CD4-positive, alpha-beta T cell treated with Interleukin-2 at 100 ng/mL for 4 hours (primary cell): ENCODE data around the gene HES3.

Source experiments
- DNase-seq: peaks from one replicate; pipeline ENCODE4 v3.0.0-alpha.2; 2020; ENCODE audit warnings: low spot score

The HES3 gene

DNA sequence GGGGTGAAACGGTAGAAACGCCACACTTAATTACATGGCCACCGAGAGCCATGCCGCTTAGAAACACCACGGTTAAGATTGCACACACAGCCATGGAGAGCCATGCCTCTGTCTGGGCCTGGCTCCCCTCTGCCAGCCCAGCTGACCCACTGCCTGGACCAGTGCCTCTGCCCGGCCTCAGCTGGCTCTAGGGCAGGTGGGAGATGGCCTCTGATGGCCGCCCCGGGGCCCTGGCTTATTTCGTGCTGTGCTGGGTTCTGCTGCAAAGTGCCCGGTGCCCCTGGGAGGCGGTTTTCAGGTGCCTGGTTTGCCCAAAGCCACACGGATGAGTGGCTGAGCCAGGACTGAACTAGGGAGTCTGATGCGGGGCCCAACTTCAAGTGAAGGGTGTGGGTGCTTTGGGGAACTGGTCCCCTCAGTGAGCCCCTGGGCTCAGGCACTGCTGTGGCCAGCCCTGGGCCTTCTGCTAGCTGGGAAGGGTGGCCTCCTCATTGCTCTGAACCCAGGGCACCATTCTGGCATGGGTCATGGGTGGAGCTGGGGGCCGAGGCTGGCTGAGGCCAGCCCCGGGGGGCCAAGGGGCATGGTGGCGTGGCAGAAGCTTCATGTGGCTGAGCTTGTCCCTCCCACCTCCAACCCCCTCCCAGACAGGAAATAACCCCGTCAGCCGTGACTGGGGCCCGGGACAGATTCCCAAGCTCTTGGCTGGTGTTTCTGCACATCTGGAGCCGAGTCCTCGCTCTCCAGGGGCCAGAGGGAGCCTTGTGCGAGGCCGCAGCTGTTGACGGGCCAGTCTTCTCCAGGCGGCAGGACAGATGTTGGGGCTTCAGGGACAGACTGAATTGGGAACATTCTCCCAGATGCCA, 18.8 kb downstream of the HES3 start:
- no peak for DNase-seq

DNA sequence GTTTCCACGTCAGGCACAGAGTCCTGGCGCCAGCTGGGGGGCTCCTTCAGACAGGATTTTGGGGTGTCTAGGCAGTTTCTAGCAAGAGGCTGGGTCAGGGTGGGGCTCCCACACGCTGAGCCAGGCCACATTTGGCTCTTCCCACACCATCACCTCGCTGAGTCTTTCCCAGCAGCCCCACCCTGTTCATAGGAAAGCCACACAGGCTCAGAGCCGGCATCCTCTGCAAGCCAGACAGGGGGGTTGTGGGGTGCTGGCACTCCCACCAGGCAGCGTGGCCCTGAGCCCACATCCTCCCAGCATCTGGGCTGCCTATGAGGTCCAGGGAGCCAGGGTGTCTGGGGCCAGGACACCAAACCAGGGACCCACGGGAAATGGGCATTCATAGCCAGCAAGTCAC, 19.7 kb downstream of the HES3 start:
- no peak for DNase-seq

DNA sequence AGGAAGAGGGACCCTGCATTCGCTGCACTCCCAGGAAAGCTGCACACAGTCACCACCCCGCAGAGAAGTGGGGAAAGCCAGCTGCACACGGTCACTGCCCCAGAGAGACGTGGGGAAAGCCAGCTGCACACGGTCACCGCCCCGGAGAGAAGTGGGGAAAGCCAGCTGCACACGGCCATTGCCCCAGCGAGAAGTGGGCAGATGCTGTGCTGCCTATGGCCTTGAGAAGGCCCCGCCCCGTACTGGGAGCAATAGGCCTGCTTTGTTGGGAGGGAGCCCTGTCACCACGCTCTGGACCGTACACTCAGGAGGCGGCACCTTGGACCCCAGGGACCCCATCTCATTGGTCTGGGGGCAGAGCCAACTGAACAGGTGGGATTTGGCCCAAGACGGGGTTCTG, 21.2 kb downstream of the HES3 start:
- no peak for DNase-seq

DNA sequence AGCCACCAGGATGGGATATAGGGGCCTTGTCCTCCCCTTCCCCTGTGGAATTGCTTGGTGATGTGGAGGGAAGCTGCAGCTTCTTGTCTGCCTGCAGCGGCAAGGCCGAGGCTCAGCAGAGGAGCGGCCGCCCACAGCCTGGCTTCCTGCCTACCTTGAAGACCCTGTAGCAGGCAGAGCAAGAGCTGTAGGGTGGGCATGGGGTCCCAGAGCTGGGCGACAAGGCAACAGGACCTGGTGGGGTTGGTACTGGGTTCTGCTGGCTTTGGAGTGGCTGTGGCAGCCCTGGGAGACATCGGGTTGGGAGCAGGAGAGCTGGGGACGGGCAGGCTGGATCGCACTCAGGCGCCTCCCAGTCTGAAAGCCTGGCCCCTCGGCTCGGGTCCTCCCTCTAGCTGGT, 22.7 kb downstream of the HES3 start:
- DNase-seq: no peak

DNA sequence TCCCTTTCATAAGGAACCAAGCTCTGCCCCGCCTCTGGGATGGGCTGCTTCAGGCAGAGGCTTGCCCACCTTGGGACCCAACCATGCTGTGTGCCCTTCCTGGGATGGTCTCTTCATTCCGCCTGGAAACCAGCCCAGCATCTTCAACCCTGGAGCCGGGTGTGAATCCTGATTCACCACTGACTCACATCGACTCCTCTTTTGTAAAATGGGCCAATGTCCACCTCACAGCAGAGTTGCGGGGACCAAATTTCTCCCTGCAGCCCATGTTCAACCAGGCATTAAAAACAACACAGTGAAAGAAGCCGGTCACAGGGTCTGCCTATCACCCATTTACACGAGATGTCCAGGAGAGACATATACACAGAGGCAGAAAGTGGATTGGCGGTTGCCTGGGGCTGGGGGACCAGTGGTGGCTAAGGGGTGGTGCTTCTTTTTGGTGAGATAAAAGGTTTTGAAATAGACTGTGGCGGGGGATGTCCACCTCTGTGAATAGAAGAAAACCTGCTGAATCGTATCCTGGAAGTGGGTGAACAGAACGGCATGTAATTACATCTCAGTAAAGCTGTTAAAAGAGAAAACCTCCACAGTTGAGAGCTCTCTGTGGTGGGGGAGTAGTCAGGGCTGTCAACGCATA, 23.8 kb downstream of the HES3 start:
- no peak for DNase-seq

DNA sequence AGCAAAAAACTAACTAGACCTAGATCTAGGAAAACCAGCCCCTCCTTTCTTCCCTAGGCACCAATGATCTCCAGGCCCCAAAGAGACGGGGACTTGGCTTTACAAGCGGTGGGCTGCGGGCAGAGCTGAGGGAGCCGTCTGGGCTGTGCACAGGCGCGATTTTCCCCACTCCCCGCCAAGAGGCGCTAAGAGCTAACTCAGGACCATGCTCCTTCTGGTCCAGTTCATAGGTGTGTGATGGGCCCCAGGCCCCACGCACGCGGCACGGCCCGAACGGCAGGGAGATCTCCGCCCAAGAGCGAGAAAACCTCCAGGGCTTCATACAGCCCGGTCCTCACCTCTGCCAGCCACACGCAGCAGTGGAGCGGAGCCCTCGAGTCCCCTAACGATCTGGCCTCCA, 24.4 kb downstream of the HES3 start:
- no peak for DNase-seq

DNA sequence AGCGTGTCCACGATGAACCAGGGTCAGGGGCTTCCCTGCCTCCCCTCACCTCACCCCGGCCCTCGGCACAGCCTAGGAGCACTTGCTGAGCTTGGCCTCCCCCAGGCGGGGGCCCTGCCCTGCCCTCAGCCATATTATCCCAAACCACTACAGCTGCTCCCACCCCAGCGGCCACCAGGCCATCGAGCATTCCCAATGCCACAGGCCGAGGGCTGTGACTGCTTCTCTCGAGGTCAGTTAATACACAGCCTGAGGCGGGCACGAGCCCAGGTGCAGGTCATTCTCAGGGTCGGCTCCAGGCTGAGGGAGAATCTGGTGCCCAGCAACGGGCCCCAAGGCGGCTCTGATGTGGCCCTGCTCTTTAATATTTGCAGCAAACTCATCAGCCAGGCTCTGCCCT, 25.3 kb downstream of the HES3 start:
- no peak for DNase-seq

DNA sequence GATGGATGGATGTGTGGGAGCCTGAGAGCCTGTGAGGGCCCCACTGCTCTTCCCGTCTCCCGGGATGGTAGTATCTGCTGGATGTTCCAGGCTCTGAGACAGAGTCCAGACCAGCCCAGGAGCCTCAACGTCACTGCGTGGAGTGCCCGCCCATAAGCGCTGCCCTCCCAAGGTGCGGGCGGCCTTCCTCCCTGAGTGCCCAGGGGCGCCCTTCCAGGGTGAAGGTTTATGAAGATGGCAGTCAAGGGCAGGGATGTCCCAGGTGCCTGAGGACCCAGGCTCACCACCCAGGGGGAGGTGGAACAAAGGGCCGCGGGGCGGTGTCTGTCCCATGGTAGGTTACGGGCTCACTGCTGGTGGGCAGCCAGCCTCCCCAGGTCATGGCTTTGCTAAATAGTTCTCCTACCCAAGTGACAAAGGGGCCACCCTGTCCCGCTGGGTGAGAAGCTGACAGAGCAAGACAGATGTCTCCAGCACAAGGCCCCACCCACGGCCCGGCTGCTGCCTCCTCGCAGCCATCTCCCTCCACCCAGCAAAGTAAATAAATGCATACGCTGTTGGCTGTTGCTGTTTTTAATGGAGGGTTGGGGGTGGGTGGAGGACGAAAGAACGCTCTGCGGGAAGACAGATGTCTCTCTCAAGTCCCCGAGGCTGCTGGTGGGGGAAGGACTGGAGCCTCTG, 25.9 kb downstream of the HES3 start:
- no peak for DNase-seq

DNA sequence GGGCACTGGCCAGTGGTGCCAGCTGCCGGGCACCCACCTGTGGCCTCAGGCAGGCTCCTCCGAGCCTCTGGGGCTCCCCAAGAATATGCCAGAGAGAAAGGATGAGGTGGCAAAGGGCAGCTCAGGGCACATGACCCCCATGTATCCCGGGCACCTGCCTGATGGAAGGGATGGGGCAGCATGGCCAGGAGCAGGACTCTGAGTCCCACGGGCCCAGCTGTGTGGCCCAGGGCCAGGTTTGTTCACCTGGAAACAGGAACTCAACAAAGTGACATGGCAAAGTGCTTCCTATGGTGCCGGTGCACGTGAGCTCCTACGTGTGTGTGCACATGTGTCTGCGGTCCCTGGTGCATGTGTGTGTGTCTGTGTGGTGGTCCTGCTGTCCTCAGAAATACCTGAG, 26.4 kb downstream of the HES3 start:
- DNase-seq: no peak

DNA sequence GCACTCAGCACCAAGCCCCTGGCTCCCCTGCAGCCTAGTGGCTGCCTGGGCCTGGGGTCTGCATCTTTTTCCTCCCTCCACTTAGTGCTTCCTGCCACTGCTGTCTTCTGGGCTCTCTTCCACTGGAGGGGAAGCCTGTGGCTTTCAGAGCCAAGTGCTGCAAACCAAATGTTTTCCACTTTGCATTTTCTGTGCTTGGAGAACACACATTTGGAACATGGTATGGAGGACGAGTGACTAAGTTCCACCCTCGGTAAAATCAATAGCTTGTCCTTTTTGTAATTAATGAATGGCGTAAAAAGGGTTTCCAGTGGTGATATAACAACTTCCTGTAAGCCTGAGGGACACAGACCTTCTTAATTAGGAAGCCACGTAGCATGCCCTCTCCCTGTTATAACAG, 27.0 kb downstream of the HES3 start:
- DNase-seq: no peak

DNA sequence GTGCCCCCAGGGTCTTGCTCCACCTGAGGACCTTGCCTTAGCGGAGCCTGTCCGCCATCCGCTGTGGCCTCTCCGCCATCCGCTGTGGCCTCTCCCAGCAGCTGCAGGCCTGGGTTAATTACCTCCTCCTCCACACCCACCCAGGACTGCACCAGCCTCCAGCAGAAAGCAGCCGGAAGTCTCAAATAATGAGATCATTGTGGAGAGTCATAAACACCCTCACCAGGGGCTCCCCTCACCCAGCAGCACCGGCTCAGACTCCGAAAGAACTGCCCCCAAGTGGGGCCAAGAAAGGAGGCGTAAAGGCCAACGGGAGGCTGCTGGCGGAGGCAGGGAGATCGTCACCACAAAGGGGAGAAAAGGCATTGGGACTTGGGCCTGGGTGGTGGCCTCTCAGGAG, 27.6 kb downstream of the HES3 start:
- DNase-seq: no peak

DNA sequence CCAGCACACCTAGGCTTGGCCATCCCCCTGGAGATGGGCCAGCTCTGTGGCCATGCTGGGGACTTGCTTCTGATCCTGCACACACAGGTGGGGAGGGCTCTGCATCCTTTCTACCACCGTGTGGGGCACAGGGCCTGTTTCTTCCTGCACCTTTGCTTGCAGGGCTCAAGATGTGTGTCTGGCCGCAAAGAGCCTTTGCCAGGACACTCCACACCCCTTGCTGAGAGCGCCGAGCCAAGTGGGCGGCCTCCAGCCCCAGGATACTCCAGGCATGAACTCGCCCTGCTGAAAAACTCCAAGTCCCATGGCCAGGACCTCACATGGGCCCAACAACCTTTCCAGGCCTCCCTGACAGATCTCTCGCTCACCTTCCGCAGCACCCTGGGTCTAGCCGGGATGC, 28.5 kb downstream of the HES3 start:
- DNase-seq: no peak

DNA sequence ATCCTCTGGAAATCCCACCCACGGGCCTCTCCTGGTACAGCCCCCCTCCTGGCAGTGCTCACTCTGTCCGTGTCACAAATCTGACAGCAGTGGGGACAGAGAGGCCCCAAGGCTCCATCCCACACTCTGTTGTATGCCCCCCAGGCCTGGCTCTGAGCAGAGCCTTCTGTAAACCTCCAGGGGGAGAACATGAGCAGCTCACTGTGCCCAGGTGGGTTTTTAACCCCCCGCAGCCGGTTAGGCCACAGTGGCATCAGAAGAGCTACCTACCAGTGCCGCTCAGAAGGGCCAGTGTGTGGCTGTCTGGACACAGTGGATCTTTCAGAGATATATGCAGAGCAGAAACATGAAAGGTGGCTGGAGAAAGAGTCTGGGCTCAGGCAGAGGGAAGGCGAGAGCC, 28.9 kb downstream of the HES3 start:
- no peak for DNase-seq

DNA sequence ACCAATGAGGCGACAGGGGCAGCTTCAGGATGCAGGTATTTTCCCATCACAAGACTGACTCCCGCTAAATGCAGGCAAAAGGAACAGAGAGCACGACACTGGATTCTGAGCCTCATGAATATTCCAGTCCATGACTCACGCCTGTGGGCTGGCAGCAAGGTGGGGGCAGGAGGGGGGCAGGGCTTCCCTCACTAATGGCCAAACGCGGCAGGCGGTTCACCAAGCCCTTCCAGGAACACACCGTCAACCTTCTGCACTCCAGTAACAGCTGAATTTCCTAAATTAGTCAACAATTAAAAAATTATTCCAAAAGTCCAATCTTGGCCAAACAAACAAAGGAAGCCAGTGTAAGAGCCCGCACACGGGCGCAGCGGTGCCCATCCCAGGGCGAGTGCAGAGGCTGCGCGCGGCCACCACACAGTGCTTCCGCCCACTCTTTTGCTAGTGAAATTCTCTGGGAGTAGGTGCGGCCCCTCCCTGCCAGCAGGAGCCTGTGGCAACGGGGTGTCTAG, 29.5 kb downstream of the HES3 start:
- no peak for DNase-seq

DNA sequence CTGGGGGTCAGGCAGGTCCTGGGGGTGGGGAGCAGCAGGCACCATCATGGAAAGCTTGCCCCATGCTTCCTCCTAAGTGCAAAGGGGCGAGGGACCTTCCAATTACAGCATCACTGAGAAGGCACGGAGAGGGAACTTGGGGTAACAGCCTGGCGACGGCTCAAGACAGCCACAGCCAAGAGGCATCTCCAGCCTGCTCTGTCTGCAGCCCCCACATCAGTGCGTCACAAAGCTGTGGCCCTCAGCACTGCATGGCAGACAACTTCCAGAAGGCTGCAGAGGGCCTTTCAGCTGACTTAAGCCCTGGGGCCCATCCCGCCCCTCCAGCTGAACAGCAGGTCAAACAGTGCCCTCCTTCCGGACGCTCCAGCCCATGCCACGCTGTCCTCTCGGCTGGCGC, 30.1 kb downstream of the HES3 start:
- no peak for DNase-seq

DNA sequence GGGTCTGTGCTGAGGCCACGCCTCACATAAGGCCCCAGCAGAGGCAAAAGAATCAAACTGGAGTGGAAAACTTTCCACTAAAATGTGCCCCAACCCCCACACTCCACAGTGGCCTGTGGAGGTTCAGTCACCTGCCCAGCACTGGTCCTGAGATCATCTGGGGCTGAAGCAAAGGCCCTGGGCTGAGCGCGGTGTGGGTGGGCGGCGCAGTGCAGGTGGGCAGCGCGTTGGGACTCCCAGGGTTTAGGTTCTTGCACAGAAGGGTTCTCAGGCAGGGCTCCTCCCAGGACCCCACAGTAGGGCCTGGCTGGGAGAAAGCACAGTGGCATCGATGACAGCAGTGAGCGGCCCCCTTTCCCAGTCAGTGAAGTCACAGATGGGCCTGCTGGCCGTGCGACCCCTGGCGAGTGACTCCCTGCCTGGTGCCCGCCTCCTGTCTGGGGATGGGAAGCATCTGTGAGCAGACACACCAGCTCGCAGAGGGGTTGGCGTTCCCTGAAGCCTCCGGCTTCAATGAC, 30.7 kb downstream of the HES3 start:
- DNase-seq: no peak

DNA sequence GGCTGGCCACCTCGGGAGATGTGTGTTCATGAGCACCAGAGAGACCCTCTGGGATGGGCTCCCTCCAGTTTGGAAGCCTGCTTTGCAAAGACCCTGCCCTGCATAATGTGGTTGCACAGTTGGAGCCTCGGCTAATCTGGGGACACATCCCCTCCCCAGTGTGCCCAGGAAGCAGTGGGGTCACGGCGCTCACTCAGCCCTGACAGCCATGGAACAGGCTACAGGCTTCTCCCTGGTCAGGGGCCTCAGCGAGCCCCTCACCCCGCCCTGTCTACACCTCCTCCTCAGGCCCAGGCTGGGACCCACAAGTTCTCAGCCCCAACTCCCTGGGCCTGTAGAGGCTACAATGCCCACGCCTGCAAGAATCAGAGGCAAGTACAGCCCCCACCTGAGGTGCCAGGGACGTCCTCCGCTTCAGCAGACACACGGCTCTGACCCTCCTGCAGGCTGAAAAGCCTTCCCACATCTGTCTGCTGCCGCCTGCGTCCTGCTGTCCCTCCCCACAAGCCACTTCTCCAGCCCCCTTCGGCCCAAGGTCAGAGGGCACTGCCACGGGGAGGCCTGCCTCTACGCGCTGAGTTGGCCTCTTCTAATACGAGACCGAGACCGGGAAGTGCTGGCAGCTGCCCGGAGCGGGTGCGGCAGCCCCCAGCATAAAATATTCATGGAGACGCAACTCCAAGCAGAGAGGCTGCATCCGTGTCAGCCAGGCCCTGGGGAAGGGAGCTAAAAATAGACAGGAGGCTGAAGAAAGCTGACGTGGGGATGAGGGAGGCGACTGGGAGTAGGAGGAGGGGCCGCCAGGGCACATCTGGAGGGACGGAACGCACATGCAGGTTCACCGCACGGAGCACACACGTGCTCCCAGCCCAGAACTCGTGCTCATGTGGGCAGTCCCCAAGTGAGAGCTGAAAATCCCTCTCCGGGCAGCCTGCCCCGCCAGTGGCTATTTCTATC, 32.1 kb downstream of the HES3 start:
- DNase-seq: no peak

DNA sequence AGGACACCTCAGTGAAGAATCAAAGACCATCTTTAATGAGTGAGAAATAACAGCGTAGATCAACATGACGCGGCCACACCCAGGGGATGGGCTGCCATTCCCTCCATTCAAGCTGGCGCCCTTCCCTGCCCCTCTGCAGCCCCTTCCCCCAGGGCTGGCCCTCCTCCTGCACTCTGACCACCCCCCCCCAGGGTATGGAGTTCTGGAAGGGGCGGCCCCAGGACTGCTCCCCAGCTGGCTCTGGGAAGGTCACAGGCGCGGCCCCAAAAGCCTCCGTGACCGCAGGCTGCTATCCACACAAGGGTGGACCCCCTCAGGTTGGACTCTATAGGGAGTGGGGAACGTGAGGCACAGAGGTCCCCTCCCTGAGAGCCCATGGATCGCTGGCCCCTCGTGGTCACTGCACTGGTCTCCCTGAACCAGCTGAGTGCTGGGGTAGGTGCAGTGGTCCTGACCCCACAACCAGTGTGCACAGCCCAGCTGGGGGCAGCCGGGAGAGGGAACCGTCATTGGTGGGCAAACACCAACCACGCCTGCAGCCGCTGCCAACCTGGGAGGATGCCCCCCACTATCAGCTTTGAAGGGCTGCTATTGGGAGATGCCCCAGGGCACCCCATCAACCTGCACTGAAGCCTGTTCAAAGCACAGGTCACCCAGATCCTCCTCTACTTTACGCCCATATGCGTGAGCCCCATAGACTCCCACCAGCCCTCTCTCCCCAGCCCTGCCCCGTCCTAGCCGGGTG, 33.0 kb downstream of the HES3 start:
- no peak for DNase-seq

DNA sequence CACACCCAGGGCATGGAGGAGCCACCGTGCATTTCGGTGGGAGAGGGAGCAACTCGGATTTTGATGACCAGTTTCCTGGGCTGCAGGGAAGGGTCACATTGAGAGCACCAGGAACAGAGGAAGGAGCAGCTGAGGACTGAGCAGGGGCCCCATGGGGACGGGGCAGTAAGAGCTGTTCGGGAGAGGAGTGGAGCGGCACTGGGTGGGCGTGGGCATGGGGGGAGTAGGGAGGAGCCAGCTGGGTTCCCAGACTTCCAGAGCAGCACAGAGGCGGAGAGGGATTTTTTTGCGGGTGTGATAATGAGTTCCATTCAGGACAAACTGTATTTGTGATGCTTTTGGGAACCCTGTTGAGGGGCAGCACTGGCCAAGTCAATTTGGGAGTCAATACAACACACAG, 34.3 kb downstream of the HES3 start:
- DNase-seq: no peak

DNA sequence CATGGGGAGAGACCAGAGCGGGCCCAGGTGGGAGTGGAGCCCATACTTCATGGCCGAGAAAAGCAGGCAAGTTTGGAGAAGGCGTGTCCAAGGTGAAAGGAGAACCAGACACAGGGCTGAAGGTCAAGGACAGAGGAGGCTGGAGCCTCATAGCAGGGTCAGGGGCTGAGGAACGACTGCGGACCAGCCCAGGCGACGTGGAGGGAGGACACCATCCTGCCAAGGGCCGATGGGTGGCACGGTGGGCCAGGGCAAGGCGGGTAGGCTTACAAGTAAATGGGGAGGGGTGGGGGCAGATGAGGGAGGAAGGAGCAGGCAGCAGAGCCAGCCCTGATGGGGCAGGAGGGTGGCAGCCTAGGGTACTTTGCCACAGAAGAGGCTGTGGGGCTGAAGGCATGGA, 35.1 kb downstream of the HES3 start:
- DNase-seq: no peak
